GM21423 (cell line): ENCODE data around the gene PDE4D.
"Not testable (repeated sequence)": the region's sequence is repeated elsewhere in the genome, so short reads cannot be mapped to it uniquely, and the experiment has no call there.

Source experiments
- ATAC-seq: cut with Tn5 transposase; IDR thresholded peaks from one replicate; pipeline ENCODE4 v1.9.1; 2021; ENCODE audit warnings: mild to moderate bottlenecking, moderate library complexity; ENCODE audit not compliant: unreplicated experiment

Gene PDE4D

GRCh38 chr5:59712836-59713497 is 180.6 kb downstream of the PDE4D start:
- no peak for ATAC-seq

GRCh38 chr5:59711310-59711709 is 182.2 kb downstream of the PDE4D start:
- ATAC-seq = no peak

DNA sequence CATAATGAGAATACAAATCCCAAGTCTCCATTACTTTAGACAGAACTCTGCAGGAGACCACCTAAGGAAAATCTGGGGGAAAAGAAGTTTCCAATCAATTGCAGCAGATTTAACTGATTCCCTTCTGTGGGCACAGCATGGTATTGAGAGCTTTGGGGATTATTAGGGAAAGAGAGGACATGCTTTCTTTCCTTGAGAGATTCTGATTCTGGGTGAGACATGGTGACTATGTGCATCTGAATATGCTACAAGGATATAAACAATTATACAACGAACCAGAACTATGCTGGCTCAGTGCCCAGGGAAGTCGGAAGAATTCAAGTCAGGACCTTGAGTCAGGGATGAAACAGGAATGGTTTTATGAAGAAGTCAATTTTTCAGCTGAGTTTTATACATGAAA is 183.7 kb downstream of the PDE4D start:
- no peak for ATAC-seq

DNA sequence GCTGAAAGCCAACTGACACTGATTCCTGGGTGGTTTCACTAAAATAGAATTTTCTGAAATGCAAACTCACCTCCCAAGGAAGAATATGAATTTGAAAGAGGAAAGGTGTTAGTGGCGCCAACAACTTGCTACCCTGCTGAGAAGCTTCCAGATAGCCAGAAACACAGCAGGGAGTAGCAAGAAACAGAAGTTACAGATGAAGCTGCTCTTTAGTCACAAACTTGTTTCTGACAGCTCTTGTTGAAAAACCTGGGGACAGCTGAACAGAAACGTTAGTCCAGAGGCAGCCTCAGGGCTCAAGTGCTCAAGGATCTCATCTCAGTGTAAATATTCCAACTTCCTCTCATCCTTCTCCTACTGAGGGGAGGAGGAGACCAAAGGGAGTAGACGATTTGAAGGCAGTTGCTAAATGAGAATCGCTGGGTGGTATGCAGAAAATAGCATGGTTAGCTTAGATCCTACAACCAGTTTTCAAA is 184.1 kb downstream of the PDE4D start:
- ATAC-seq = no peak

DNA sequence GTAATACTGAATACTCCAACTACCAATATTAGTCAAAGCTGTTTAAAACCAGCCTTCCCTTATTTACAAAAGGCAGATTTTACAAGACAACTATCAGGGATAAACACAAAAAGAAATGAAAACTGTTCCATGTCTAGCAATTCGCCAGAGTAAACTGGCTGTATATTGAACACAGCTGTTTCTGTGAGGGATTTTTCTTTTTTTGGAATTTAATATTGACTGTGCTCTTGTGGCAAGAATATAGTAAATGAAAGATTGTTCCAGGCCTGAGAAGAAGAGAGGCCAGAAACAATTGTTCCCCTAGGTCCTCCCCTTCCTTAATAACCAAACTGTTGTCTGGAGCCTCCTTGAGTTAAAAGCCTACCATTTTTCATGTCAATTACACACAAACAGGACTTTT is 188.6 kb downstream of the PDE4D start:
- ATAC-seq = no peak

- no peak for ATAC-seq
These were observed 189.7 kb downstream of the PDE4D start for GRCh38 chr5:59703789-59704188.

DNA sequence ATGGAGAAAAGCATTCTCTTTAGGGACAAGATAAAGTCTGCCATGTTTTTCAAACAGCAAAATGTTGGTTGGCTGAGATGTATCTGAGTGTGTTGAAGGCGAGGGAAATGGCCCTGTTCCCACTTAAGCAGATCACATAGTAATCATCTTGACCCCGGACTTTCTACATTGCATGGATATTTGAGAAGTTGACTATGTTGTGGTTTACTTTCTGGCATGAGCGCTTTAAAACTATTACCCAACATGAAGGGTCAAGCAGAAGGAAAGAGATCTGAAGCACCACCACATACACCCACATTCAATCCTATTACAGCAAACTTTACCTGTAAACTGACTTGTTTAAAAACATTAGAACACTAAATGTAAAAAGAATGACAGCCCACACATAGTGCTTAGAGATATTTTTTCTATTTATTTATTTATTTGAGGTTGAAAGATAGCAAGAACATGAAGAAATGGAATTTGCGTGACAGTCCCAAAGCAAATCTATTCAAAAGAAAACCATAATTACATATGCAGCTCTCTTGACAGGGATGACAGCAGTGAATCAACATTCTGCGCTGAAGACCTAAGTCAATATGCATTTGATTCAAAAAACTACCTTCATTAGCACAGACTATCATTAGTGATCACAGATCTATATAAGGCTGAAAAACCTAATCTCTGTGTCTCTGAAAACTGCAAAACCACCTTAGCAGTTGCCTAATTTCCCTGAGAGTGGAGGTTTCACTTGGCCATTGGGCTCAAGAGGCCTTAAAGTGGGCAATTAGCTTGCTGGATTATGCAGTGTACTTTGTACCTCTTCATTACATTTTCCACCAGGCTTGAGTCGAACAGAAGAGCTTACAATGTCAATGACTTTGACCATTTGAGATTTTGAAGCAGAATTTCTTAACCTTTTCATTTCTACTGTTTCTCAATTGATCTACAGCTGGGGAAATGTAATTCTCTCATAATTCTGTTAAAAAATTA is 195.0 kb downstream of the PDE4D start:
- no peak for ATAC-seq

- no peak for ATAC-seq
These were observed 199.1 kb downstream of the PDE4D start for GRCh38 chr5:59694411-59694810.

GRCh38 chr5:59693492-59694309 is 199.8 kb downstream of the PDE4D start:
- no peak for ATAC-seq

DNA sequence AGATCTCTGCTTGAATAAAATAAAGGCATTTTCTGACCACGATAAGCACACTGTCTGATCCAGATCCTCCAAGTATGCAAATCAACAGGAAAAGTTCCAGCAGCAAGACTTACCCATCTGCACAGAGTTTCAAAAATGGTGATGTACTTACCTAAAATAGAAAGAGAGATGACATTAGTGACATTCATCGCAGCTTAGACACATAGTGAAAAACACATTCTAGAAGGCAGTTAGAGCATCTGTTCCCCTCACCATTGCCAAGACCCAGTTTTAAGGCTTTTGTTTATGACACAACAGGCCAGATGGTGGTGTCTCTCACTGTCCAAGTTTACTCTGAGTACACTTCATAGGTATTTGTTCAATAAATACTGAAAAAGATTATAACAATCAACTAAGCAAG is 207.7 kb downstream of the PDE4D start:
- ATAC-seq = peak; percentile 61

GRCh38 chr5:59685191-59685530 is 208.4 kb downstream of the PDE4D start:
- ATAC-seq = no peak

GRCh38 chr5:59684388-59685190 is 208.9 kb downstream of the PDE4D start:
- ATAC-seq = peak; percentile 55

DNA sequence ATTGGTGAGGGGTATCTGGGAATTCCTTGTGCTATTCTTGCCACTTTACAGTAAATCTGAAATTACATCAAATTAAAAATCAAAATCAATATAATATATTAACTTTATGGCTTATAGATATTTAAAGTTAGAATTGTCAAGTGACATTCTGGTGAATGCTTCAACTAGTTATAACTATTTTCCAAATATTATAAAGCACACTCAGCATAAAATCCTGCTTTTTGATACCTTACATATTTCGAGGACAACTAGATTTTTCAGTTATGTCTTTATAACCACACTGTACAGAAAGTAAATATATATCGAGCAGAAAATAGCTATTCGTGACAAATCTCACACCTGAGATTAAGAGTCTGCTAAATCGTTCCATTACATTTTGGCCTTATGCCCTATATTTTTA is 210.2 kb downstream of the PDE4D start:
- ATAC-seq = no peak

- no peak for ATAC-seq
These were observed 211.0 kb downstream of the PDE4D start for GRCh38 chr5:59682542-59682941.

GRCh38 chr5:59678943-59679342 is 214.6 kb downstream of the PDE4D start:
- no peak for ATAC-seq

- no peak for ATAC-seq
These were observed 218.8 kb downstream of the PDE4D start for GRCh38 chr5:59674763-59675162.

- ATAC-seq = no peak
These were observed 220.0 kb downstream of the PDE4D start for GRCh38 chr5:59673438-59674058.

- ATAC-seq = no peak
These were observed 227.0 kb downstream of the PDE4D start for GRCh38 chr5:59666440-59667068.

GRCh38 chr5:59665832-59666203 is 227.7 kb downstream of the PDE4D start:
- not testable (repeated sequence) for ATAC-seq
